Lower lobe of right lung (tissue), 2 donors: ENCODE results near the gene ZBTB2. TPM values are rescaled to one million over a fixed set of nuclear protein-coding genes. Genes with fewer than 3 reads are reported as not detected.
"Not testable (repeated sequence)": the region's sequence is repeated elsewhere in the genome, so short reads cannot be mapped to it uniquely, and the experiment has no call there.

Experiments used
- ATAC-seq, 2 donors: fragments of 200-7000 bp; cut with Tn5 transposase; one replicate each; pipeline ENCODE4 v1.9.1; 2020 to 2022; ENCODE audit warnings: mild to moderate bottlenecking in 2 of 2, moderate library complexity in 2 of 2
- DNase-seq: peaks from one replicate; pipeline ENCODE4 v3.0.0-alpha.2; 2020
- H3K27ac ChIP-seq: fragments of 200-600 bp; one replicate; pipeline ENCODE4 v1.8.0; 2022
- H3K27me3 ChIP-seq: fragments of 200-600 bp; one replicate; pipeline ENCODE4 v1.8.0; 2022; ENCODE audit warnings: low read depth
- H3K36me3 ChIP-seq: fragments of 200-600 bp; one replicate; pipeline ENCODE4 v1.8.0; 2022; ENCODE audit warnings: mild to moderate bottlenecking
- H3K4me1 ChIP-seq: fragments of 200-600 bp; one replicate; pipeline ENCODE4 v1.8.0; 2022
- H3K4me3 ChIP-seq: fragments of 200-600 bp; one replicate; pipeline ENCODE4 v1.8.0; 2022; ENCODE audit warnings: mild to moderate bottlenecking
- H3K9me3 ChIP-seq: fragments of 200-600 bp; one replicate; pipeline ENCODE4 v1.8.0; 2022
- intact Hi-C: fragments of 100-400 bp; cut with DNase I; formaldehyde crosslinking; loops from one replicate; pipeline ENCODE4 v1.11.0; 2022
- total RNA-seq: library from RNA; stranded (reverse); fragmentation: NEBNext Ultra II Directional; extraction: Animal tissue kit (Norgen Biotek cat#: 25700); gene quantifications from one replicate; pipeline ENCODE4 v1.2.1, GENCODE V29; 2021
- TF ChIP-seq, protein P1 (sequence below): fragments of 200-600 bp; IDR thresholded peaks from one replicate; pipeline ENCODE4 v1.8.0; 2022; ENCODE audit warnings: antibody characterized with exemption, mild to moderate bottlenecking
- donor health status: DM: no; HTN: yes; CAD: no; lungs with severe emphysema.

The ZBTB2 gene
- total RNA-seq, 1 donor from 2014 or later: 10.3 TPM

- Histone ChIP-seq H3K9me3 (no peaks in the 10 kb centered on the region), H3K27ac (no peak overlapping the region), H3K27me3 (no peaks in the 10 kb centered on the region), H3K36me3 (peaks cover 24% of the 10 kb centered on the region), H3K4me1 (no peaks in the 10 kb centered on the region), H3K4me3 (no peak overlapping the region)
- DNase-seq (no peak), ATAC-seq (no peak)
- TF ChIP-seq, protein P1, sequence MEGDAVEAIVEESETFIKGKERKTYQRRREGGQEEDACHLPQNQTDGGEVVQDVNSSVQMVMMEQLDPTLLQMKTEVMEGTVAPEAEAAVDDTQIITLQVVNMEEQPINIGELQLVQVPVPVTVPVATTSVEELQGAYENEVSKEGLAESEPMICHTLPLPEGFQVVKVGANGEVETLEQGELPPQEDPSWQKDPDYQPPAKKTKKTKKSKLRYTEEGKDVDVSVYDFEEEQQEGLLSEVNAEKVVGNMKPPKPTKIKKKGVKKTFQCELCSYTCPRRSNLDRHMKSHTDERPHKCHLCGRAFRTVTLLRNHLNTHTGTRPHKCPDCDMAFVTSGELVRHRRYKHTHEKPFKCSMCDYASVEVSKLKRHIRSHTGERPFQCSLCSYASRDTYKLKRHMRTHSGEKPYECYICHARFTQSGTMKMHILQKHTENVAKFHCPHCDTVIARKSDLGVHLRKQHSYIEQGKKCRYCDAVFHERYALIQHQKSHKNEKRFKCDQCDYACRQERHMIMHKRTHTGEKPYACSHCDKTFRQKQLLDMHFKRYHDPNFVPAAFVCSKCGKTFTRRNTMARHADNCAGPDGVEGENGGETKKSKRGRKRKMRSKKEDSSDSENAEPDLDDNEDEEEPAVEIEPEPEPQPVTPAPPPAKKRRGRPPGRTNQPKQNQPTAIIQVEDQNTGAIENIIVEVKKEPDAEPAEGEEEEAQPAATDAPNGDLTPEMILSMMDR: no peak
- intact Hi-C loops: no loop called here
Observed at GRCh38 chr6:151357758-151358436, 33.5 kb downstream of the ZBTB2 start.

- H3K36me3 ChIP-seq: peaks cover 21% of the 10 kb centered on the region
- H3K4me1 ChIP-seq, ATAC-seq, DNase-seq, intact Hi-C loops, H3K4me3 ChIP-seq, H3K27ac ChIP-seq, H3K9me3 ChIP-seq, H3K27me3 ChIP-seq: not testable (repeated sequence)
Observed at GRCh38 chr6:151356983-151357382, 34.4 kb downstream of the ZBTB2 start.

DNA sequence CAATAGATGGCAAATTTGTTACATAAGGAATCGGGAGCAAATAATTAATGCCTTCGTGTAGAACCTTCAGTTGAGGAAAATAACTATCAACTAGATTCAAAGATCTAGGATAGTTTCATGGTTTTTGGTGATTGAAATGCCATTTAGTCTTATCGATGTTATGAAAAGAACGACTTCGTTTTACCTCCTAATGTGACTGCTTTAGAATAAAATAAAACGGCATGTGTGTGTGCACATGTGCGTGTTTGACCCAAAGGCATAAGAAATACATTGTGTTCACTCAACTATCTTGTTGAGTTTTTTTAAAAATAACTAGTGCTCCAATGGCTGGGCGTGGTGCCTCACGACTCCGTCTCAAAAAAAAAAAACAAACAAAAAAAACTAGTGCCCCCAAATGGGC, 37.6 kb downstream of the ZBTB2 start:
- Histone ChIP-seq H3K4me3 (no peak overlapping the region), H3K27me3 (no peaks in the 10 kb centered on the region), H3K9me3 (no peaks in the 10 kb centered on the region), H3K4me1 (no peaks in the 10 kb centered on the region), H3K27ac (no peak overlapping the region), H3K36me3 (peaks cover 24% of the 10 kb centered on the region)
- TF ChIP-seq, protein P1: no peak
- DNase-seq (no peak), ATAC-seq (no peak)
- intact Hi-C loops: no loop called here

DNA sequence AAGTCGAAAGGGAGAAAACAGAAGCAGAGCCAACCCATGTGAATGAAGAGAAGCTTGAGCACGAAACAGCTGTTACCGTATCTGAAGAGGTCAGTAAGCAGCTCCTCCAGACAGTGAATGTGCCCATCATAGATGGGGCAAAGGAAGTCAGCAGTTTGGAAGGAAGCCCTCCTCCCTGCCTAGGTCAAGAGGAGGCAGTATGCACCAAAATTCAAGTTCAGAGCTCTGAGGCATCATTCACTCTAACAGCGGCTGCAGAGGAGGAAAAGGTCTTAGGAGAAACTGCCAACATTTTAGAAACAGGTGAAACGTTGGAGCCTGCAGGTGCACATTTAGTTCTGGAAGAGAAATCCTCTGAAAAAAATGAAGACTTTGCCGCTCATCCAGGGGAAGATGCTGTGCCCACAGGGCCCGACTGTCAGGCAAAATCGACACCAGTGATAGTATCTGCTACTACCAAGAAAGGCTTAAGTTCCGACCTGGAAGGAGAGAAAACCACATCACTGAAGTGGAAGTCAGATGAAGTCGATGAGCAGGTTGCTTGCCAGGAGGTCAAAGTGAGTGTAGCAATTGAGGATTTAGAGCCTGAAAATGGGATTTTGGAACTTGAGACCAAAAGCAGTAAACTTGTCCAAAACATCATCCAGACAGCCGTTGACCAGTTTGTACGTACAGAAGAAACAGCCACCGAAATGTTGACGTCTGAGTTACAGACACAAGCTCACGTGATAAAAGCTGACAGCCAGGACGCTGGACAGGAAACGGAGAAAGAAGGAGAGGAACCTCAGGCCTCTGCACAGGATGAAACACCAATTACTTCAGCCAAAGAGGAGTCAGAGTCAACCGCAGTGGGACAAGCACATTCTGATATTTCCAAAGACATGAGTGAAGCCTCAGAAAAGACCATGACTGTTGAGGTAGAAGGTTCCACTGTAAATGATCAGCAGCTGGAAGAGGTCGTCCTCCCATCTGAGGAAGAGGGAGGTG, 38.7 kb downstream of the ZBTB2 start:
- DNase-seq (no peak), ATAC-seq (no peak)
- intact Hi-C loops: no loop called here
- TF ChIP-seq, protein P1: no peak
- no peaks in the 10 kb centered on the region for H3K4me1 ChIP-seq
- no peaks in the 10 kb centered on the region for H3K27me3 ChIP-seq
- H3K9me3 ChIP-seq: no peaks in the 10 kb centered on the region
- no peak overlapping the region for H3K4me3 ChIP-seq
- H3K36me3 ChIP-seq: peaks cover 24% of the 10 kb centered on the region
- no peak overlapping the region for H3K27ac ChIP-seq

GRCh38 chr6:151351731-151352130, 39.6 kb downstream of the ZBTB2 start:
- TF ChIP-seq, protein P1: no peak
- no peak for DNase-seq
- Histone ChIP-seq H3K27me3 (no peaks in the 10 kb centered on the region), H3K4me1 (no peaks in the 10 kb centered on the region), H3K36me3 (peaks cover 24% of the 10 kb centered on the region), H3K27ac (no peak overlapping the region), H3K4me3 (no peak overlapping the region), H3K9me3 (no peaks in the 10 kb centered on the region)
- intact Hi-C loops: no loop called here
- ATAC-seq: no peak
